ENCODE data around the gene FSIP1. TPM values are rescaled to one million over a fixed set of nuclear protein-coding genes. Genes with fewer than 3 reads are reported as not detected.
A peak's percentile ranks its signal among the peaks of the same experiment; 100 is the strongest.

FSIP1 gene
- total and polyA plus RNA-seq, 7 donors = 0.04 to 2.4 (median 0.63) TPM; not detected in 1

- H3K4me3 ChIP-seq = peak overlapping the region; percentile 65
- H3K4me1 ChIP-seq = no peaks in the 10 kb centered on the region
- ATAC-seq = peak in 2 of 4 donors; percentile 3 to 14
Measured at GRCh38 chr15:39581242-39581792, 201.3 kb downstream of the FSIP1 start.

GRCh38 chr15:39580485-39581241 lies 202.0 kb downstream of the FSIP1 start, which contains the start of gene THBS1:
Gene THBS1, plus strand, starts transcription at chr15:39581079. Its CDS starts 779 bp downstream, at chr15:39581858.
- Histone ChIP-seq H3K4me3 (peak within 1 kb of the TSS; percentile 65), H3K27ac (peak within 1 kb of the TSS; percentile 60), H3K36me3 (ENCODE audit: insufficient read depth in 1 of 2, low read depth in 1 of 2) (peaks cover 0 to 7% of the 10 kb centered on the region in 2 donors), H3K27me3 (ENCODE audit: insufficient read depth in 3 of 3, low read length in 2 of 3) (peaks cover 0 to 47% (median 11%) of the 10 kb centered on the region in 3 donors), H3K4me1 (no peaks in the 10 kb centered on the region), H3K9me3 (no peaks in the 10 kb centered on the region)
- no peak for TF ChIP-seq CTCF (IDR thresholded peaks at IDR 0.05)
- ATAC-seq (peak; percentile 41 to 61 (median 51)), DNase-seq (peak; percentile 84 to 93)
- WGBS, 3 donors = 1% methylated on average over 60 to 74 of the region's 74 CpGs
- intact Hi-C loops (cut with DNase I) = loop anchor here (5.0 to 10.0 kb wide), 3 partner anchors 174 to 873 kb away; no protein-coding TSS in a partner anchor

More at GRCh38 chr15:39581242-39581792, 201.3 kb downstream of the FSIP1 start:
- Histone ChIP-seq H3K9me3 (no peaks in the 10 kb centered on the region), H3K27me3 (ENCODE audit: insufficient read depth in 3 of 3, low read length in 2 of 3) (peaks cover 0 to 44% (median 10%) of the 10 kb centered on the region in 3 donors), H3K36me3 (ENCODE audit: insufficient read depth in 1 of 2, low read depth in 1 of 2) (peaks cover 0 to 7% of the 10 kb centered on the region in 2 donors), H3K27ac (no peak overlapping the region)
- intact Hi-C loops (cut with DNase I) = loop anchor here (5.0 to 10.0 kb wide), 3 partner anchors 173 to 874 kb away; no protein-coding TSS in a partner anchor
- no peak for DNase-seq
- 23 to 40% (median 26%) methylated on average over 13 to 18 of the region's 18 CpGs for WGBS, 3 donors
- no peak for TF ChIP-seq CTCF (IDR thresholded peaks at IDR 0.05)

- H3K4me1 ChIP-seq = no peaks in the 10 kb centered on the region
- WGBS, 3 donors = 0 to 1% (median 1%) methylated on average over 14 to 29 of the region's 29 CpGs
- peaks cover 0 to 6% of the 10 kb centered on the region in 2 donors for H3K36me3 ChIP-seq (ENCODE audit: insufficient read depth in 1 of 2, low read depth in 1 of 2)
- no peaks in the 10 kb centered on the region for H3K9me3 ChIP-seq
- intact Hi-C loops (cut with DNase I) = loop anchor here (5.0 to 10.0 kb wide), 3 partner anchors 175 to 873 kb away; no protein-coding TSS in a partner anchor
- peak; percentile 81 to 91 (median 84) for ATAC-seq
- H3K27me3 ChIP-seq (ENCODE audit: insufficient read depth in 3 of 3, low read length in 2 of 3) = peaks cover 0 to 47% (median 11%) of the 10 kb centered on the region in 3 donors
- peak overlapping the region; percentile 65 for H3K4me3 ChIP-seq
- TF ChIP-seq CTCF (IDR thresholded peaks at IDR 0.05) = peak; percentile 90
- peak overlapping the region; percentile 60 for H3K27ac ChIP-seq
- DNase-seq = peak; percentile 93 to 94
Measured at GRCh38 chr15:39580117-39580484, 202.5 kb downstream of the FSIP1 start.

GRCh38 chr15:39579487-39580116 lies 203.0 kb downstream of the FSIP1 start:
- Histone ChIP-seq H3K9me3 (no peaks in the 10 kb centered on the region), H3K4me1 (no peaks in the 10 kb centered on the region), H3K27ac (peak overlapping the region; percentile 7), H3K36me3 (ENCODE audit: insufficient read depth in 1 of 2, low read depth in 1 of 2) (peaks cover 0 to under 1% of the 10 kb centered on the region in 2 donors), H3K4me3 (peak overlapping the region; percentile 65), H3K27me3 (ENCODE audit: insufficient read depth in 3 of 3, low read length in 2 of 3) (peaks cover 0 to 47% (median 11%) of the 10 kb centered on the region in 3 donors)
- ATAC-seq (peak; percentile 75 to 88 (median 78)), DNase-seq (peak; percentile 69 to 70)
- WGBS, 3 donors = 5 to 6% (median 5%) methylated on average over 18 of the region's 18 CpGs
- intact Hi-C loops (cut with DNase I) = loop anchor here (5.0 to 10.0 kb wide), 4 partner anchors 175 to 872 kb away; no protein-coding TSS in a partner anchor
- no peak for TF ChIP-seq CTCF (IDR thresholded peaks at IDR 0.05)

All from psoas muscle (tissue), 8 donors.